Epithelial cell of proximal tubule (primary cell): ENCODE results near the gene COMT. TPM values are rescaled to one million over a fixed set of nuclear protein-coding genes. Genes with fewer than 3 reads are reported as not detected.

Source experiments
- DNase-seq: peaks from one replicate; pipeline ENCODE4 v3.0.0-alpha.2; 2011; ENCODE audit warnings: low read depth
- H3K4me3 ChIP-seq: 2 replicates; pipeline ENCODE4 v1.5.1; 2011; ENCODE audit warnings: low read depth, mild to moderate bottlenecking, low read length
- total RNA-seq: library from RNA; depleted of rRNA; stranded (reverse); fragments of >200 nt; gene quantifications from 2 replicates; pipeline ENCODE4 v1.2.3, GENCODE V29; 2015
- TF ChIP-seq, protein P1 (sequence below): conservative IDR thresholded peaks from 2 replicates; pipeline ENCODE4 v1.5.1; 2012; ENCODE audit warnings: low read depth, mild to moderate bottlenecking, low read length

The COMT gene
- total RNA-seq, 1 donor from 2014 or later = 272 TPM

GRCh38 chr22:19951346-19951745 lies 9.8 kb downstream of the COMT start:
- no peak overlapping the region for H3K4me3 ChIP-seq
- TF ChIP-seq, protein P1, sequence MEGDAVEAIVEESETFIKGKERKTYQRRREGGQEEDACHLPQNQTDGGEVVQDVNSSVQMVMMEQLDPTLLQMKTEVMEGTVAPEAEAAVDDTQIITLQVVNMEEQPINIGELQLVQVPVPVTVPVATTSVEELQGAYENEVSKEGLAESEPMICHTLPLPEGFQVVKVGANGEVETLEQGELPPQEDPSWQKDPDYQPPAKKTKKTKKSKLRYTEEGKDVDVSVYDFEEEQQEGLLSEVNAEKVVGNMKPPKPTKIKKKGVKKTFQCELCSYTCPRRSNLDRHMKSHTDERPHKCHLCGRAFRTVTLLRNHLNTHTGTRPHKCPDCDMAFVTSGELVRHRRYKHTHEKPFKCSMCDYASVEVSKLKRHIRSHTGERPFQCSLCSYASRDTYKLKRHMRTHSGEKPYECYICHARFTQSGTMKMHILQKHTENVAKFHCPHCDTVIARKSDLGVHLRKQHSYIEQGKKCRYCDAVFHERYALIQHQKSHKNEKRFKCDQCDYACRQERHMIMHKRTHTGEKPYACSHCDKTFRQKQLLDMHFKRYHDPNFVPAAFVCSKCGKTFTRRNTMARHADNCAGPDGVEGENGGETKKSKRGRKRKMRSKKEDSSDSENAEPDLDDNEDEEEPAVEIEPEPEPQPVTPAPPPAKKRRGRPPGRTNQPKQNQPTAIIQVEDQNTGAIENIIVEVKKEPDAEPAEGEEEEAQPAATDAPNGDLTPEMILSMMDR = no peak
- DNase-seq = no peak

- DNase-seq = no peak
- no peak overlapping the region for H3K4me3 ChIP-seq
- TF ChIP-seq, protein P1 = no peak
Observed at GRCh38 chr22:19955241-19956128, 13.9 kb downstream of the COMT start.

DNA sequence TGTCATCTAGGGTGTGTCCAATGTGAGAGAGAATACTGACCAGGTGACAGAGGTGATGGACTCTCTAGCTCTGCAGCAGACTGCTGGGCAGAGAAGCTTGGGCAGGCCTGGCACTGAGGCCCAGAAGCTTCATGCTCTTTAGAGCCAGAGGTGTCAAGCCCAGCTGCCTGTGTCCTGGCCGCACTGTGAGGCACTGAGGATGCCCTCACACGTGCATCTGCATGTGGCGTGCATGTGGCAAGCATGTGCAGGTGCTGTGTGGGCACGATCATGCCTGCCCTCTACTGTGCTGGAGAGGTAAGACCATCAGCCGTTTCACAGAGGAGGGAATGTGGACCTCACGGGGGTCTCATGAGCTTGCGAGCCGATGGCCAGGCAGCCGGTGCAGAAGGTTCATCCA lies 15.9 kb downstream of the COMT start:
- H3K4me3 ChIP-seq = no peak overlapping the region
- TF ChIP-seq, protein P1 = peak; percentile 9
- DNase-seq = no peak

DNA sequence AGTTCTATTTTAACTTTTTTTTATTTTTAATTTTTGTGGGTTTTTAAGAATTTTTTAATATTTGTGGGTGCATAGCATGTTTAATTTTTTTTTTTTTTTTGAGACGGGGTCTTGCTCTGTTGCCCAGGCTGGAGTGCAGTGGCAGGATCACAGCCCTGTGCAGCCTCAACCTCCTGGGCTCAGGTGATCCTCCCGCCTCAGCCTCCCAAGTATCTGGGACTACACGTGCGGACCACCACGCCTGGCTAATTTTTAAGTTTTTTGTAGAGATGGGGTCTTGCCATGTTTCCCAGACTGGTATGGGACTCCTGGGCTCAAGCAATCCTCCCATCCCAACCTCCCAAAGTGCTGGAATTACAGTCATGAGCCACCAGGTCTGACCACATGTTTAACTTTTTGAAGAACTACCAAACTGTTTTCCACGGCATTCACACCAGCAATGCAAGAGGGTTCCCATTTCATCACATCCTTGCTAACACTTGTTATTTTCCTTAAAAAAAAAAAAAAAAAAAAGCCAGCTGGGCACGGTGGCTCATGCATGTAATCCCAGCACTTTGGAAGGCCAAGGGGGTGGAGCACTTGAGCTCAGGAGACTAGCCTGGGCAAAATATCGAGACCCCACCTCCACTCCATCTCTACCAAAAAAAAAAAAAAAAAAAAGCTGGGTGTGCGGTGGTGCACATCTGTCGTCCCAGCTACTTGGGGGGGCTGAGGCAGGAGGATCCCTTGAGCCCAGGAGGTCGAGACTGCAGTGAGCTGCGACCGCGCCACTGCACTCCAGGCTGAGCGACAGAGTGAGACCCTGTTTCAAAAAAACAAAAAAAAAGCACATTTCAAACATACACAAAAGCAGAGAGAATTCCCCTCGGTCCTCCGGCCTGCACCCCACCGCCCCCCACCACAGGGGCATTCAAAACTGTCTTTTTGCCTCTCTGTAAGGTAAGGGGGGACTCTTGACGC lies 16.8 kb downstream of the COMT start:
- peak overlapping the region; percentile 55 for H3K4me3 ChIP-seq
- no peak for DNase-seq
- TF ChIP-seq, protein P1 = no peak

DNA sequence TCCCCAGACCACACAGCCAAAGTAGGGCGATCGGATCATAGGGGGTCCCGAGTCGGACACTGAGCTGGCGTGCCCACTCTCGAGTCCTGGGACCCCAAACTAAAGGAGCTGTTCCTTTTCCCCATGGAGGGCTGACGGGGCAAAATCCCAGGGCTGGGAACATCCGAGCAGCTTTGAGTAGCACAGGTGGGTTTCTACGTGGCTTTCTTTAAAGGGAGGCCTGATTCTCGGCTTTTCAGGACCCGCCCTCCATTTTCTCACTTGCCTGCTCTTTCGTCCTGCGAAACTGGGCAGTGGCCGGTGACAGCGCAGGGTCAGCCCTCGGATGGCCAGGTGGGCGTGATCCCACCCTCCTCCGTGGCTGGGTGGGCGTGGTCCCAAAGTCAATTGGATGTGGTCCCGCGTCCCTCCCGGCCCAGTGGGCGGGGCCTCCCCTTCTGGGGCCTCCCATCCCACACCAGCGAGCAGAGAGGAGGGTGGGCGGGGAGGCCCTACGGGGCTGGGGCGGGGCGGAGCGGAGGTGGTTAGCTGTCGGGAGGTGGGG lies 17.5 kb downstream of the COMT start:
- no peak for DNase-seq

More for the DNA sequence above, 17.5 kb downstream of the COMT start:
- peak overlapping the region; percentile 55 for H3K4me3 ChIP-seq
- TF ChIP-seq, protein P1 = no peak
